ENCODE results near the gene PRICKLE1. TPM values are rescaled to one million over a fixed set of nuclear protein-coding genes. Genes with fewer than 3 reads are reported as not detected.

PRICKLE1 gene
- total RNA-seq, 1 experiment from 2014 or later: 14.1 TPM

- TF ChIP-seq, protein P1, sequence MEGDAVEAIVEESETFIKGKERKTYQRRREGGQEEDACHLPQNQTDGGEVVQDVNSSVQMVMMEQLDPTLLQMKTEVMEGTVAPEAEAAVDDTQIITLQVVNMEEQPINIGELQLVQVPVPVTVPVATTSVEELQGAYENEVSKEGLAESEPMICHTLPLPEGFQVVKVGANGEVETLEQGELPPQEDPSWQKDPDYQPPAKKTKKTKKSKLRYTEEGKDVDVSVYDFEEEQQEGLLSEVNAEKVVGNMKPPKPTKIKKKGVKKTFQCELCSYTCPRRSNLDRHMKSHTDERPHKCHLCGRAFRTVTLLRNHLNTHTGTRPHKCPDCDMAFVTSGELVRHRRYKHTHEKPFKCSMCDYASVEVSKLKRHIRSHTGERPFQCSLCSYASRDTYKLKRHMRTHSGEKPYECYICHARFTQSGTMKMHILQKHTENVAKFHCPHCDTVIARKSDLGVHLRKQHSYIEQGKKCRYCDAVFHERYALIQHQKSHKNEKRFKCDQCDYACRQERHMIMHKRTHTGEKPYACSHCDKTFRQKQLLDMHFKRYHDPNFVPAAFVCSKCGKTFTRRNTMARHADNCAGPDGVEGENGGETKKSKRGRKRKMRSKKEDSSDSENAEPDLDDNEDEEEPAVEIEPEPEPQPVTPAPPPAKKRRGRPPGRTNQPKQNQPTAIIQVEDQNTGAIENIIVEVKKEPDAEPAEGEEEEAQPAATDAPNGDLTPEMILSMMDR (IDR thresholded peaks at IDR 0.05; ENCODE audit: unreplicated experiment): no peak
- DNase-seq (ENCODE audit: unreplicated experiment): peak; percentile 49
- Mint-ChIP-seq H3K27ac (ENCODE audit: low read depth, unreplicated experiment) (no peak overlapping the region), H3K27me3 (ENCODE audit: insufficient read depth, unreplicated experiment) (no peaks in the 10 kb centered on the region), H3K9me3 (ENCODE audit: unreplicated experiment) (no peaks in the 10 kb centered on the region), H3K4me3 (ENCODE audit: unreplicated experiment) (no peak overlapping the region), H3K36me3 (ENCODE audit: insufficient read depth, unreplicated experiment) (peaks cover 6% of the 10 kb centered on the region), H3K4me1 (ENCODE audit: insufficient read depth, unreplicated experiment) (peaks cover 17% of the 10 kb centered on the region)
- intact Hi-C loops (cut with micrococcal nuclease): no loop called here
- BruUV-seq (replicated peaks): no TSS peak
- CTCF ChIA-PET: interaction anchor here (0.7 kb wide), 1 partner anchor 77 kb away, joined by 3 read pairs; no protein-coding TSS in a partner anchor
- POLR2A ChIA-PET: interaction anchor here (0.9 kb wide), 1 partner anchor 22 kb away, joined by 3 read pairs; no protein-coding TSS in a partner anchor
These were observed 167.4 kb downstream of the PRICKLE1 start for GRCh38 chr12:42421844-42422779.

- peaks cover 13% of the 10 kb centered on the region for H3K36me3 Mint-ChIP-seq (ENCODE audit: insufficient read depth, unreplicated experiment)
These were observed 169.2 kb downstream of the PRICKLE1 start for GRCh38 chr12:42420395-42420794.

DNA sequence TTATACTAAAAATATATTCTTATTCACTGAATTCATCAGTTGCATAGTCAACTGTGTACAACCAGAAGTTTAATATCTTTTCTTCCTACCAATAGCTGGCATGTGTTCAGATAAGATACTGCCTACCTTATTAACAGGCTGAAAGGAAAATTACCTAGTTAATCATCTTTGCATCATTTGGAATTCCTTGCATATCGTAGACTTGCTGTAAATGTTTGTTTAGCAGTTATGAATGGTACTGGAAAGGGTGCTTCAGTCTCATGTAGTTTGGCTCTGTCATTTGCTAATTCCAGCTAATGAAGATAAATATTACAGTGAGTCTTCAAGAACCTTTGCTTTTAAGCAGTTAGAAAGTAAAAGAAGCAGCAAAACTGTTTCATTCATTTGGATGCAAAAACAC lies 179.2 kb downstream of the PRICKLE1 start:
- H3K27me3 Mint-ChIP-seq (ENCODE audit: insufficient read depth, unreplicated experiment): no peaks in the 10 kb centered on the region
- H3K4me3 Mint-ChIP-seq (ENCODE audit: unreplicated experiment): no peak overlapping the region
- peaks cover 20% of the 10 kb centered on the region for H3K36me3 Mint-ChIP-seq (ENCODE audit: insufficient read depth, unreplicated experiment)
- no TSS peak for BruUV-seq (replicated peaks)
- POLR2A ChIA-PET: no interaction called here
- H3K4me1 Mint-ChIP-seq (ENCODE audit: insufficient read depth, unreplicated experiment): no peaks in the 10 kb centered on the region
- no peak overlapping the region for H3K27ac Mint-ChIP-seq (ENCODE audit: low read depth, unreplicated experiment)
- CTCF ChIA-PET: interaction anchor here (0.7 kb wide), 1 partner anchor 52 kb away, joined by 3 read pairs; no protein-coding TSS in a partner anchor
- intact Hi-C loops (cut with micrococcal nuclease): no loop called here
- TF ChIP-seq, protein P1 (IDR thresholded peaks at IDR 0.05; ENCODE audit: unreplicated experiment): no peak
- no peak for DNase-seq (ENCODE audit: unreplicated experiment)
- no peaks in the 10 kb centered on the region for H3K9me3 Mint-ChIP-seq (ENCODE audit: unreplicated experiment)

More at GRCh38 chr12:42420395-42420794, 169.2 kb downstream of the PRICKLE1 start:
- TF ChIP-seq, protein P1 (IDR thresholded peaks at IDR 0.05; ENCODE audit: unreplicated experiment): no peak
- Mint-ChIP-seq H3K4me1 (ENCODE audit: insufficient read depth, unreplicated experiment) (peaks cover 9% of the 10 kb centered on the region), H3K4me3 (ENCODE audit: unreplicated experiment) (no peak overlapping the region), H3K9me3 (ENCODE audit: unreplicated experiment) (no peaks in the 10 kb centered on the region), H3K27me3 (ENCODE audit: insufficient read depth, unreplicated experiment) (no peaks in the 10 kb centered on the region), H3K27ac (ENCODE audit: low read depth, unreplicated experiment) (no peak overlapping the region)
- CTCF ChIA-PET: interaction anchor here (0.6 kb wide), 1 partner anchor 1703 kb away, joined by 3 read pairs; no protein-coding TSS in a partner anchor
- DNase-seq (ENCODE audit: unreplicated experiment): no peak
- intact Hi-C loops (cut with micrococcal nuclease): no loop called here
- BruUV-seq (replicated peaks): no TSS peak
- POLR2A ChIA-PET: interaction anchor here (0.7 to 0.8 kb wide), 2 partner anchors 9 to 1052 kb away, joined by 3 to 4 read pairs; no protein-coding TSS in a partner anchor

DNA sequence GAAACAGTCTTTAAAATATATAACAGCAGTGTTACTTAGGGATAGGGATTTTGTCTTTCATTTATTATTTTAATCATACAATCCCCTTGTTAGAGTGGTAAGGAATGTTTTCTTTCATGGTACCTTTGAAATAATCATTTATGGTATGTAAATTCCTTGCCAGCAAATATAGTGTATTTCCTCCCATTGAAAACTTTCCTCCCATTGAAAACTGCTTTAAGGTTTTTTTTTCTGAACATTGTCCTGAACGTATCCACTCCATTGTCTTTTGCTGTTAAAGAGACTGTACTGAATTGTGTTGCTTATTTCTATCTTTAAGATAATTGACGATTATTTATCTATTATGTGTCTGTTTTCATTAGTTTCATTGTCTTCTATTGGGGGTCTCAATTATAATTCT lies 180.1 kb downstream of the PRICKLE1 start:
- Mint-ChIP-seq H3K4me3 (ENCODE audit: unreplicated experiment) (no peak overlapping the region), H3K36me3 (ENCODE audit: insufficient read depth, unreplicated experiment) (peaks cover 23% of the 10 kb centered on the region), H3K27ac (ENCODE audit: low read depth, unreplicated experiment) (no peak overlapping the region), H3K9me3 (ENCODE audit: unreplicated experiment) (no peaks in the 10 kb centered on the region), H3K4me1 (ENCODE audit: insufficient read depth, unreplicated experiment) (no peaks in the 10 kb centered on the region), H3K27me3 (ENCODE audit: insufficient read depth, unreplicated experiment) (no peaks in the 10 kb centered on the region)
- intact Hi-C loops (cut with micrococcal nuclease): no loop called here
- POLR2A ChIA-PET: no interaction called here
- CTCF ChIA-PET: interaction anchor here (0.7 kb wide), 1 partner anchor 51 kb away, joined by 3 read pairs; no protein-coding TSS in a partner anchor
- TF ChIP-seq, protein P1 (IDR thresholded peaks at IDR 0.05; ENCODE audit: unreplicated experiment): no peak
- DNase-seq (ENCODE audit: unreplicated experiment): no peak
- BruUV-seq (replicated peaks): no TSS peak
